IPS-11a (cell line): ENCODE data around the gene PRAMEF10.
"Not testable (repeated sequence)": the region's sequence is repeated elsewhere in the genome, so short reads cannot be mapped to it uniquely, and the experiment has no call there.

Experiments
- H3K4me3 ChIP-seq: one replicate; pipeline ENCODE4 v1.5.1; 2013; ENCODE audit warnings: low read depth, low read length, control low read depth

Gene PRAMEF10

GRCh38 chr1:12898170-12898569 lies at the start of gene PRAMEF10:
Gene PRAMEF10, minus strand, starts transcription at chr1:12898270. Its CDS starts 2,423 bp downstream, at chr1:12895847.
- H3K4me3 ChIP-seq: not testable (repeated sequence)

GRCh38 chr1:12947480-12947879 lies 49.4 kb upstream of the PRAMEF10 start, which contains the start of gene PRAMEF6:
Gene PRAMEF6, minus strand, starts transcription at chr1:12947580. Its CDS starts 5,062 bp downstream, at chr1:12942518.
- H3K4me3 ChIP-seq: not testable (repeated sequence)

- H3K4me3 ChIP-seq: not testable (repeated sequence)
Observed at GRCh38 chr1:12924368-12924767, 26.3 kb upstream of the PRAMEF10 start.

GRCh38 chr1:12921749-12922148 lies 23.7 kb upstream of the PRAMEF10 start:
- not testable (repeated sequence) for H3K4me3 ChIP-seq

GRCh38 chr1:12916310-12916709 lies 18.2 kb upstream of the PRAMEF10 start, which contains the start of gene PRAMEF7:
Gene PRAMEF7, plus strand, starts transcription at chr1:12916610. Its CDS starts 1,083 bp downstream, at chr1:12917693.
- H3K4me3 ChIP-seq: not testable (repeated sequence)

GRCh38 chr1:12903793-12904572 lies 5.9 kb upstream of the PRAMEF10 start:
- H3K4me3 ChIP-seq: not testable (repeated sequence)

GRCh38 chr1:12899186-12899585 lies 1.1 kb upstream of the PRAMEF10 start:
- H3K4me3 ChIP-seq: not testable (repeated sequence)

GRCh38 chr1:12886101-12886500 lies 12.0 kb downstream of the PRAMEF10 start, which contains the start of gene PRAMEF4:
Gene PRAMEF4, minus strand, starts transcription at chr1:12886201. Its CDS starts 2,807 bp downstream, at chr1:12883394.
- H3K4me3 ChIP-seq: not testable (repeated sequence)

- not testable (repeated sequence) for H3K4me3 ChIP-seq
Observed at GRCh38 chr1:12878453-12878852, 19.6 kb downstream of the PRAMEF10 start.

- H3K4me3 ChIP-seq: not testable (repeated sequence)
Observed at GRCh38 chr1:12863131-12863880, 34.8 kb downstream of the PRAMEF10 start.

- not testable (repeated sequence) for H3K4me3 ChIP-seq
Observed at GRCh38 chr1:12856786-12857185, 41.3 kb downstream of the PRAMEF10 start, which contains the start of gene PRAMEF2. Gene PRAMEF2, plus strand, starts transcription at chr1:12857086. Its CDS starts 1,924 bp downstream, at chr1:12859010.

GRCh38 chr1:12851779-12852178 lies 46.3 kb downstream of the PRAMEF10 start:
- no peak overlapping the region for H3K4me3 ChIP-seq

- not testable (repeated sequence) for H3K4me3 ChIP-seq
Observed at GRCh38 chr1:12848620-12849019, 49.5 kb downstream of the PRAMEF10 start, which contains the start of gene HNRNPCL1. Gene HNRNPCL1, minus strand, starts transcription at chr1:12848720. Its CDS starts 431 bp downstream, at chr1:12848289.
